Nucleus accumbens (tissue), 56 donors: Measurements from ENCODE around the gene ELAVL2.

Source experiments
- DNase-seq, 56 donors: peaks; one replicate each; lab custom pipeline; 2025; lab: John Stamatoyannopoulos, UW

The ELAVL2 gene

GRCh38 chr9:23774266-23774665, 51.8 kb downstream of the ELAVL2 start:
- no peak for DNase-seq

DNA sequence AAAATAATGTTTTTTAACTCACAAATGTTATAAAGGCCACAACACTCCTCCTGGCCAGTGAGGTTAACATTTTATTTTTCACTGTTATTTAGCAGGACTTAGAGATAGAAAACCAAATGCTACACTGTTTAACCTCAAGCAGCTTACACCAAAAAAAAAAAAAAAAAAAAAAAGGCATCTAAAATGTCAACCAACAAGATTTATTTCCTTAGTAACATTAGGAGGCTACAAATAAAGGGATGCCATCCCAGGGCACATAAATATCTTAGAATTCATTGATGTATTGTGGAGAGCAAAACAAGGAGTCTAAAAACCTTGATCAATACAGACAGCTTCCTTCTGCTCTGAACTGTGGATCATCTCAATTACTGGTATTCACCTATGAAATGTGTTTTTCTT, 53.7 kb downstream of the ELAVL2 start:
- no peak for DNase-seq

DNA sequence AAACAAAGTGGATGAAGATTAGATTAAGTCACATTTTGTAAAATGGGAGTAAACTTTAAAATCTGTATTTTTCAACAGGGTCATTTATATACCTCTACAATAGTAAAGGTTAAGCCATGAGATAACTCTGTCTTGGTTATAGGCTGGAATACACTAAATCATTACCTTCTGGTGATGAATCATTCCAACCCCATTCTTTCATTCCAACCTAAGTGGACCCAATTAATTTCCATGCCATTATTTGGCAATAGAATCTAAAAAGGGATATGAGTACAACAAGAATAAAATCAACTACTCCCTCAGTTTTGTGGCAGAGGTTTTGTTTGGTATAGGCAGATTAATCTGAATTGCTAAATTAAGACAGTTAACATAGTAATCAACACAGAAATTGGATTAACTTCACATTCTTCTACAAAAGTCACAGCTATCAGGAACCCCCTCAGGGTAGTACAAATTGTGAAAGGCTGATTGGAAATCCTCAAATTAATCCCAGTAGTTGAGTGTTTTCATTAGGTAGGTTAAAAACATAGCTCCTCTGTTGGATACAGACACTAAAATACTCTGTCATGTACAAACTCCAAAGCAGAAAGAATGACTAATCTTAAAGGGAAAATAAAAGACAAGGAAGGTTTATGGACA, 54.2 kb downstream of the ELAVL2 start:
- no peak for DNase-seq

DNA sequence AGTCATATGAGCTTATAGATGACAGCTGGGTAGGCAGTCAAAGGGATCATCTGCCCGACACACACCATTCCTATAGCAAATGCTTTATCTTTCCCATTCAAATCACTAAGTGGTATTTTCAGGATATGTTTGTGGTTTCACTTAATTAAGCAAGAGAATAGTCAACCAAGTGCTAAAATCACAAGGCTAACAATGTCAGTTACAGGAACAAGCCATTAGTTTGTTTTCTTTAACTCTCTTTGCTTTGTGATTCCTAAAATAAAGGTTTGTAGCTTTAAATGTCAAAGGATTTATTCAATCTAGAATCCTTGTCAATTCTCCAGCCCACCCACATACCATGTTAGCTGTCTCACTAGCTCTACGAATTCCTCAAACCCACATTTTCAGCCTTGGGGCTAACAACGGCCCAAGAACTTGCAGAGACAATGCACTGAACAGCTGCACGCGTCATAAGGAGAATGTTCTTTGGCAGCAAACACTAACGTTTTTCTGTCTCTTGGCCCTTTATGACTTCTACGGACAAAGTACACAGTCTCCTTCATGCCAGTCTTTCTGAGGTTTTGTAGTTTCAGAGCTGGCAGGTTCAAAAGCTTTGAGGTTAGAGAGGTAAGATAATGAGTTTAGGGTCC, 56.6 kb downstream of the ELAVL2 start:
- DNase-seq, result no peak

DNA sequence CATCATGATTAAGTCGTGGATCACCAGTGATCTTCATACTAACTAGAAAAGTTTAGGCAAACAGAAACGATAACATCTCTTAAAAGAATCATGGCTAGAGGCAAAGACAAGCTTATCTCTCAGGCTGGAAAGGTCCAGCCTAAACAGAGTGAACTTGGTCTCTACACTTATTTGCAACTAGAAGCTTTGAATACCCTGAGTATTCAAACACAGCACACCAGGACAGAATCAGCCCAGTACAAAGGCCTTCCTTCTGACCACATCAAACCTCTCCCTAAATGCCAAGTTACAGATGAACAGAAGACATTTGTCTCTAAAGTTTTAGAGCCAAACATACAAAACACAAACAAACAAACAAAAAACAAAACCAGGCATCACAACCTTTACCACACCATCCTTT, 57.2 kb downstream of the ELAVL2 start:
- no peak for DNase-seq

DNA sequence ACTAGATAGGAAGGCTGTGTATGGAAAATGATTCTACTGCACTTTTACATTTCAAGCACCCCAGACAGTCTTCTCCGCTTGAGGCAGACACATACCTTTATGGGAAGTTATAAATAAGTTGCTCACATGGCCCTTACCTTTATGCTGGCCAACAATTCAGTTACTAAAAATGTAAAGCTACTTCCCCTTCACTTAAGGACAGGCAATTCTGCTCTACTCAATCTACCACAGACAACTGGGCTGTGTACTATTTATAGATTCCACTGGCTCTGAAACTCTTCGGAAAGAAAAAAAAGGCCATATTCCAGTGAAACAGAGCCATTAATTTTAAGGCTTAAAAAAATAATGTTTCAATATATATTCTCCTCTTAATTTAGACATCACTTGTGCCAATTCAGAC, 59.4 kb downstream of the ELAVL2 start:
- no peak for DNase-seq

DNA sequence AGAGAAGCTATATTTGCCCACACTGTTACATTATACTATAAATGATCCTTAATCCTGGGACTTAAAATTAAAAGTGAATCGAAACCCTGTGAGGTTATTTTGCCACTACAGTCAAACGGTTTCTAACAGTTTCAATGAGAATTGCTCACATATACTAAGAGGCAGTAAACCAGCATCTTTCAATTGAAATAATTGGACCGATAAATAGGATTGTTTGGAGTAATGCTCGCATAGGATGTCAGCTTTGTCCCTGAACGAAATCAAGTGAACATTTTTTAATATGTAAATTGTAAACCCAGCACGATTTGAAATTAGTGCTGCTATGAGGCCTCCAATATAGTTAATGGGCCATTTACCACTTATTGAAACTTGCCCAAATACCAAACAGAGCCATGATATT, 60.5 kb downstream of the ELAVL2 start:
- DNase-seq, result no peak

DNA sequence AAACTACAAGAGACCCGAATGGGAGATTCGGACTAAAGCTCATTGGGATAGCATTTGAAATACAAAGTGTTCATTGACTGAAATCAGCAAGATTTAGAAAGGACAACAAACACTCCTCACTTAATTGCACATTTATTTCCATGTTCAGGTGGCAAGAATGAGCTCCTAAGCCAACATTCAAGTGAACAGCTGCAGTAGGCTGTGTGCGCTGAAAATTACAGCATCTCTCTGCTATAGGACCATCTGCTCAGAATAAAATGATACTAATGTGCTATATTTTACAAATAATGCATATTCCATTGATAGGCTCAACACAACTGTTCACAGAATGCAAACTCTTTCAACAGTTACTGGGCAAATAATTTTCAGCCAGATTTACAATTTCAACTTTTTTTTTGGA, 61.8 kb downstream of the ELAVL2 start:
- DNase-seq, result no peak

- DNase-seq, result no peak
Observed at GRCh38 chr9:23754551-23754950, 71.5 kb downstream of the ELAVL2 start.

GRCh38 chr9:23752859-23753258, 73.2 kb downstream of the ELAVL2 start:
- no peak for DNase-seq

- no peak for DNase-seq
Observed at GRCh38 chr9:23751633-23752032, 74.4 kb downstream of the ELAVL2 start.

DNA sequence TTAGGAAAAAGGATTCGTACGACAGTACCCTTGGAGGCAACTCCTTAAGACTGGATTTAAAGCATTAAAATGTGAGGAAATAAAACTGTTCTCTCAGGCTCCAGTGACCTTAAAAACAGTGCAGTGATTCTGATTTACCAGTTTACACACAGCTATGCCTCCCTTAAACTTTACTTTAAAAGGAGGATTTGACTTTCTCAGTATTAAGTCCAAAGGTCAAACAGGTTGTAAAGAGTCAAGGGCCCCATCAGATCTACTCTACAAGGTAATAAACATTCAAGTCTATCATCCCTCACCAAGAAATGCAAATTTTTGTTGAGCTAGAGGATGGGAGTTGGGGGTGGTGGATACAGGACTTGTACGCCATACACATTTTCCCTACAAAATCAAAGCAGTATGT, 75.2 kb downstream of the ELAVL2 start:
- no peak for DNase-seq

GRCh38 chr9:23747088-23748075, 78.7 kb downstream of the ELAVL2 start:
- no peak for DNase-seq

DNA sequence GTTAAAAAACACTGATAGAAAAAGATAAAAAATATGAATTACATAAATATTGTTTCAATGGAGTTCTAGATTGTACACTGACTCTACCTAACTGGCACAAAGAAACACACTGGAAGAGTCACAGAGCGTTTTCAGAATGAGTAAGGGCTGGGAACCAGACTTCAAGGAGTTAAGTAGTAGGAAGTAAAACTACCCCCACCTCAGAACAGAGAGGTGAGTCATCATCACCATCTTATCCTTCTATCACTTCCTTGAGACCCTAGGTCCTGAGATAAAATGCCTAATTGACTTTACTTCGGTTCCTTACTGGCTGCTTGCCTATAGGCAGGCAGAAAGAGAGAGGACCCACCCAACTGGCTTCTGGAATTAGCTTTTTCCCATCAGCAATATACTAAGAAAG, 79.7 kb downstream of the ELAVL2 start:
- DNase-seq, result no peak

- DNase-seq, result no peak
Observed at GRCh38 chr9:23743036-23743435, 83.0 kb downstream of the ELAVL2 start.

DNA sequence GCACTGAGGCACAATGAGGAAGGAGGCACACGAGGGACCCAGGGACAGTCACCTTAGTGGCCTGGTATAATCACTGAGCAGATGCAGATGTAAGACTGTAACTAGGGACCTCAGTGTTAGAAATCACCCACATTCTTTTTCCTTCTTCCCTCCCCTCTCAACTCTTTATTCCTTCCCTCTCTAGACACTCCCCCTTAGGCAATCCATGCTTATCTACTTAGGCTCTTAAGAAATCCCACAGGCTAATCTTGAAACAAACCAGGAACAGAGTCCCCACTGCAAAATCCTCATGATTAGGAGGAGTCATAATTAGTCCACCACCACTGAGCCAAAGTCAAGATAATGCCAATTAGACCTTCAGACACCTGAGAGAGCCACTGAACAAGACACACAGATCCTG, 84.7 kb downstream of the ELAVL2 start:
- DNase-seq, result no peak

- no peak for DNase-seq
Observed at GRCh38 chr9:23740531-23740930, 85.5 kb downstream of the ELAVL2 start.

DNA sequence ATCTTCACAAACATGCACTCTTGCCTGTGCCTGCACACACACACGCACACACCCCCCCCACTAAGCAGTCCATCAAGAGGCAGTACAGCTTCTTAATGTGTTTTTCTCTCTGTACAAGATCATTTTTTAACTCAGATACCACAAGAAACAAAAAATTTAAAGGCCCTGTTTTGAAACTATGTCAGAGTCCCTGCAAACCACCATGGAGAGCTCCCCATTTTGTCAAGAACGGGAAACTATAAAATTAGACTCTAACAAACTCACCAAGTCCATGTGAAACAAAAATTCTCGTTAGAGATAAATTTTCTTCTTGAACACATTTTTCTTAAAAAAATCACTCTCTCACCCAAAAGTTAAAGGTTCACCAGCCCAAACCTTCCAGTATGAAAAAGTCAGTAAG, 86.3 kb downstream of the ELAVL2 start:
- DNase-seq, result no peak

DNA sequence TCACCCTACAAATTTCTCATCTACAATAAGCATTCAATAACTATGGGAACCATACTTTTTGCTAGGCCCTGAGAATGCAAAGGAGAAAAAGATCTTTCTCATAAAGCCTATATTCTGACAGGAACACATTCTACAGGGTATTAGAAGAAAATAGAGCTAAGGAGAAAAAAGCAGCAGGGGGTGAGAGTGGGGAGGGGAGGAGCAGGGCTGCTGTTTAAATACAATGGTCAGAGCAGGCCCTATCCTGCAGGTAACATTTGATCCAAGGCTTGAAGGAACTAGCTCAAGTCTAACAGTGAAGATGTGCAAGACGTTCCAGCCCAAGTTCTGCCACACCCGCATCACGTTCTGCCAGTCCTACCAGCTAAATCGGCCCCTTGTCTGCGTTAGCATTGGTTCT, 89.7 kb downstream of the ELAVL2 start:
- DNase-seq, result no peak

DNA sequence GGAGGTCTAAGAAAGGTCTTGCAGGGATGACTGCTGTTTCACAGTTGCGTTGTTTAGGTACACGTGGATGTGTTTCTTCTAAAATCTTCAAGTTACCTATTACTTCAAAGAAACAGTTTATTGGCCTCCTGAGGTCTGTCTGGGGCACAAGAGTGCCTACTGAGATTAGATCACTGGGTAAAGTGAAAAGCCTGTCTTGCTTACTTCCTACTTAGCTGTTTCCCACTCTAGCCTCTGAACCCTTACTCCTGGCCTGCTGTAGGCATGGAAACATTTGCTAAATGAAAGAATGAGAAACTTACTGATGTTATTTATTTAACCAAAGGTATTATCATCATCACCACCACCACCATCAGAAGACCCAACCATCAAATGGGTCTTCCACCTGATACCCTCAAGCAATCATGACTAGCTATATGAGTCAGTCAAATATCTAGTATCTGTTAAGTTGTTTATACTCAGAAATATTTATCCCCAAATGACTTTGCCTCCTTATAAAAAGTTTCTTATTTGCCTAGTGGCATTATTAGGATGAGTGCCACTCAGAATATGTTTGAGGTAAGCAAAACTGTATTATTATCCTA, 92.5 kb downstream of the ELAVL2 start:
- DNase-seq, result no peak

GRCh38 chr9:23731353-23731752, 94.7 kb downstream of the ELAVL2 start:
- no peak for DNase-seq
